WERI-Rb-1 (cell line): Measurements from ENCODE around the gene OR1N1.
"Not testable (repeated sequence)": the region's sequence is repeated elsewhere in the genome, so short reads cannot be mapped to it uniquely, and the experiment has no call there.

Experiments used
- DNase-seq: peaks from one replicate; pipeline ENCODE4 v3.0.0-alpha.2; 2020
- H3K27ac ChIP-seq: fragments of 250-450 bp; sonication (Bioruptor Pico); 2 replicates; pipeline ENCODE4 v1.5.1; 2020; ENCODE audit warnings: mild to moderate bottlenecking, moderate library complexity
- H3K27me3 ChIP-seq: fragments of 250-450 bp; sonication (Bioruptor Pico); 2 replicates; pipeline ENCODE4 v1.5.1; 2021; ENCODE audit warnings: mild to moderate bottlenecking, low read depth, moderate library complexity; ENCODE audit not compliant: insufficient read depth, severe bottlenecking
- H3K36me3 ChIP-seq: fragments of 250-450 bp; sonication (Bioruptor Pico); 2 replicates; pipeline ENCODE4 v1.5.1; 2020; ENCODE audit warnings: mild to moderate bottlenecking, moderate library complexity
- H3K4me3 ChIP-seq: 2 replicates; pipeline ENCODE4 v1.5.1; 2011; ENCODE audit warnings: low read depth, mild to moderate bottlenecking, control low read depth, low read length
- H3K9me3 ChIP-seq: fragments of 250-450 bp; sonication (Bioruptor Pico); 2 replicates; pipeline ENCODE4 v1.5.1; 2021; ENCODE audit warnings: mild to moderate bottlenecking, moderate library complexity; ENCODE audit not compliant: severe bottlenecking
- CTCF ChIP-seq: IDR thresholded peaks from 2 replicates; pipeline ENCODE4 v1.5.1; 2011; ENCODE audit warnings: low read depth, mild to moderate bottlenecking, control low read depth, inconsistent platforms, low read length

Gene OR1N1

GRCh38 chr9:122551371-122551770 is 24.3 kb upstream of the OR1N1 start:
- Histone ChIP-seq H3K36me3 (no peaks in the 10 kb centered on the region), H3K9me3 (no peaks in the 10 kb centered on the region), H3K4me3 (no peak overlapping the region), H3K27ac (no peak overlapping the region), H3K27me3 (no peaks in the 10 kb centered on the region)
- TF ChIP-seq CTCF: no peak
- peak; percentile 19 for DNase-seq

- no peak for DNase-seq
- H3K27me3 ChIP-seq: no peaks in the 10 kb centered on the region
- H3K27ac ChIP-seq: no peak overlapping the region
- TF ChIP-seq CTCF: no peak
- no peaks in the 10 kb centered on the region for H3K36me3 ChIP-seq
- H3K4me3 ChIP-seq: no peak overlapping the region
- H3K9me3 ChIP-seq: no peaks in the 10 kb centered on the region
Measured at GRCh38 chr9:122546196-122546595, 19.1 kb upstream of the OR1N1 start.

GRCh38 chr9:122538757-122539156 is 11.7 kb upstream of the OR1N1 start:
- Histone ChIP-seq H3K9me3 (peaks cover 10% of the 10 kb centered on the region), H3K36me3 (no peaks in the 10 kb centered on the region), H3K27me3 (no peaks in the 10 kb centered on the region), H3K4me3 (no peak overlapping the region), H3K27ac (no peak overlapping the region)
- no peak for DNase-seq
- no peak for TF ChIP-seq CTCF

GRCh38 chr9:122537066-122537465 is 10.0 kb upstream of the OR1N1 start:
- DNase-seq, H3K27me3 ChIP-seq, H3K36me3 ChIP-seq, H3K27ac ChIP-seq, H3K4me3 ChIP-seq: not testable (repeated sequence)
- peaks cover 10% of the 10 kb centered on the region for H3K9me3 ChIP-seq

GRCh38 chr9:122536134-122536533 is 9.0 kb upstream of the OR1N1 start:
- Histone ChIP-seq H3K27ac (no peak overlapping the region), H3K27me3 (no peaks in the 10 kb centered on the region), H3K9me3 (peaks cover 10% of the 10 kb centered on the region), H3K36me3 (no peaks in the 10 kb centered on the region), H3K4me3 (no peak overlapping the region)
- no peak for TF ChIP-seq CTCF
- no peak for DNase-seq

- H3K36me3 ChIP-seq, H3K9me3 ChIP-seq, H3K27ac ChIP-seq, H3K4me3 ChIP-seq, H3K27me3 ChIP-seq, DNase-seq: not testable (repeated sequence)
Measured at GRCh38 chr9:122531157-122531556, 4.1 kb upstream of the OR1N1 start.

GRCh38 chr9:122526602-122527001 is 491 bp downstream of the OR1N1 start:
- no peak for TF ChIP-seq CTCF
- Histone ChIP-seq H3K4me3 (no peak overlapping the region), H3K9me3 (peaks cover 5% of the 10 kb centered on the region), H3K27me3 (no peaks in the 10 kb centered on the region), H3K36me3 (no peaks in the 10 kb centered on the region), H3K27ac (no peak overlapping the region)
- DNase-seq: no peak
